ENCODE results near the gene BRD7.

GRCh38 chr16:50381679-50382440 lies 13.1 kb upstream of the BRD7 start:
- no peak for TF ChIP-seq RFX5 (IDR thresholded peaks at IDR 0.05; ENCODE audit: low read depth, low read length)
- TF ChIP-seq CTCF (conservative IDR thresholded peaks at IDR 0.05; ENCODE audit: low read depth, low read length) = no peak
- no peak for TF ChIP-seq POLR2A (IDR thresholded peaks at IDR 0.05; ENCODE audit: low read depth, low read length)
- TF ChIP-seq BHLHE40 (IDR thresholded peaks at IDR 0.05; ENCODE audit: low read depth, low read length) = no peak
- no peak for TF ChIP-seq RAD21 (IDR thresholded peaks at IDR 0.05; ENCODE audit: low read length)
- no peak for TF ChIP-seq MXI1 (IDR thresholded peaks at IDR 0.05; ENCODE audit: borderline replicate concordance, low read depth, low read length)
- TF ChIP-seq, protein P1, sequence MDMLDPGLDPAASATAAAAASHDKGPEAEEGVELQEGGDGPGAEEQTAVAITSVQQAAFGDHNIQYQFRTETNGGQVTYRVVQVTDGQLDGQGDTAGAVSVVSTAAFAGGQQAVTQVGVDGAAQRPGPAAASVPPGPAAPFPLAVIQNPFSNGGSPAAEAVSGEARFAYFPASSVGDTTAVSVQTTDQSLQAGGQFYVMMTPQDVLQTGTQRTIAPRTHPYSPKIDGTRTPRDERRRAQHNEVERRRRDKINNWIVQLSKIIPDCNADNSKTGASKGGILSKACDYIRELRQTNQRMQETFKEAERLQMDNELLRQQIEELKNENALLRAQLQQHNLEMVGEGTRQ (IDR thresholded peaks at IDR 0.05; ENCODE audit: low read depth, low read length) = no peak
- no peak for TF ChIP-seq FOS (IDR thresholded peaks at IDR 0.05; ENCODE audit: low read depth, low read length)
- TF ChIP-seq CEBPB (IDR thresholded peaks at IDR 0.05; ENCODE audit: low read depth, low read length) = no peak
- no peak for TF ChIP-seq ELK1 (IDR thresholded peaks at IDR 0.05; ENCODE audit: borderline replicate concordance, low read depth, low read length)
- TF ChIP-seq RCOR1 (IDR thresholded peaks at IDR 0.05; ENCODE audit: insufficient replicate concordance, low read length) = no peak
- TF ChIP-seq MAFK (IDR thresholded peaks at IDR 0.05; ENCODE audit: low read depth, low read length) = no peak
- TF ChIP-seq CHD1 (IDR thresholded peaks at IDR 0.05; ENCODE audit: low read depth, low read length) = no peak
- TF ChIP-seq SMC3 (IDR thresholded peaks at IDR 0.05; ENCODE audit: low read depth, low read length) = no peak

All from IMR-90 (cell line).